HCT116 (cell line): Measurements from ENCODE around the gene IP6K2.

Experiments used
- CEBPB ChIP-seq: IDR thresholded peaks from 2 replicates; pipeline ENCODE4 v1.6.1; 2012; ENCODE audit warnings: low read depth
- EZH2 ChIP-seq: fragments of 200-600 bp; sonication (generic); IDR thresholded peaks from 2 replicates; pipeline ENCODE4 v1.6.1; 2017; ENCODE audit warnings: antibody characterized with exemption, mixed run types
- EZH2phosphoT487 ChIP-seq: fragments of 200-600 bp; IDR thresholded peaks from 2 replicates; pipeline ENCODE4 v1.6.1; 2018; ENCODE audit warnings: antibody characterized with exemption, borderline replicate concordance
- JUND ChIP-seq: IDR thresholded peaks from 2 replicates; pipeline ENCODE4 v1.6.1; 2012
- POLR2A ChIP-seq: IDR thresholded peaks from 2 replicates; pipeline ENCODE4 v1.7.0; 2011; ENCODE audit warnings: borderline replicate concordance; ENCODE audit not compliant: insufficient read depth, insufficient read length; ENCODE audit errors: extremely low read depth
- RAD21 ChIP-seq: IDR thresholded peaks from 2 replicates; pipeline ENCODE4 v1.6.1; 2012; ENCODE audit warnings: low read depth, mild to moderate bottlenecking
- TCF7L2 ChIP-seq: IDR thresholded peaks from 2 replicates; pipeline ENCODE4 v1.7.0; 2011; ENCODE audit warnings: borderline replicate concordance, inconsistent platforms; ENCODE audit not compliant: insufficient read depth, insufficient read length; ENCODE audit errors: extremely low read depth
- ZBTB33 ChIP-seq: IDR thresholded peaks from 2 replicates; pipeline ENCODE4 v1.6.1; 2011; ENCODE audit warnings: mild to moderate bottlenecking, low read length, moderate library complexity; ENCODE audit not compliant: insufficient replicate concordance; ENCODE audit errors: extremely low read depth
- ZNF274 ChIP-seq: fragments of 200-500 bp; sonication (Bioruptor generic); IDR thresholded peaks from 2 replicates; pipeline ENCODE4 v1.6.1; 2014; ENCODE audit warnings: mild to moderate bottlenecking, low read depth, low read length, inconsistent platforms
- TF ChIP-seq, protein P1 (sequence below), 3 experiments: fragments of 200-600 bp in 1 of 3; sonication (generic) in 1 of 3; IDR thresholded peaks in 2 of 3; conservative IDR thresholded peaks in 1 of 3; 2 replicates each; pipeline ENCODE4 v1.5.1; 2012 to 2017; ENCODE audit warnings: low read depth in 2 of 3, low read length in 2 of 3, antibody characterized with exemption in 1 of 3, borderline replicate concordance in 1 of 3, control low read depth in 1 of 3, mild to moderate bottlenecking in 1 of 3, mixed read lengths in 1 of 3, mixed run types in 1 of 3, moderate library complexity in 1 of 3; ENCODE audit not compliant: insufficient read depth in 1 of 3
- TF ChIP-seq, protein P2 (sequence below): IDR thresholded peaks from 2 replicates; pipeline ENCODE4 v1.6.1; 2012; ENCODE audit warnings: low read depth

DNA sequence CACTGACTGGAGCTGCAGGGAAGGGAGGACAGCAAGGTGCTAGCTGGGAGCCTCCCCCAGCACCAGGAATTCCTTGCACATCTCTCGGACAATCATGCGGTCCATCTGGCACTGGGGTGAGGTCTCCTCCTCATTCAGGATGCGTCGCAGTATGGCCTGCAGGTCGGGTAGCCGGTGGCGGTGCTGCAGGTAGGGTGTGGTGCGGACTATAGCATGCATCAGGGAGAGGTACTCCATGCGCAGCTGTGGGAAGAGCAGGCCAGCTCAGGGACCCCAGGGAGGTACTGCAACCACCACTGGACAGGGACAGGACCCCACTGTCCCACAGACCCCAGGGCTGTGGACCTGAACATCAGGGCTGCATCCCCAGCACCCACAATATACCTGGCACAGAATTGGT lies 42.5 kb downstream of the IP6K2 start:
- TF ChIP-seq, protein P1, sequence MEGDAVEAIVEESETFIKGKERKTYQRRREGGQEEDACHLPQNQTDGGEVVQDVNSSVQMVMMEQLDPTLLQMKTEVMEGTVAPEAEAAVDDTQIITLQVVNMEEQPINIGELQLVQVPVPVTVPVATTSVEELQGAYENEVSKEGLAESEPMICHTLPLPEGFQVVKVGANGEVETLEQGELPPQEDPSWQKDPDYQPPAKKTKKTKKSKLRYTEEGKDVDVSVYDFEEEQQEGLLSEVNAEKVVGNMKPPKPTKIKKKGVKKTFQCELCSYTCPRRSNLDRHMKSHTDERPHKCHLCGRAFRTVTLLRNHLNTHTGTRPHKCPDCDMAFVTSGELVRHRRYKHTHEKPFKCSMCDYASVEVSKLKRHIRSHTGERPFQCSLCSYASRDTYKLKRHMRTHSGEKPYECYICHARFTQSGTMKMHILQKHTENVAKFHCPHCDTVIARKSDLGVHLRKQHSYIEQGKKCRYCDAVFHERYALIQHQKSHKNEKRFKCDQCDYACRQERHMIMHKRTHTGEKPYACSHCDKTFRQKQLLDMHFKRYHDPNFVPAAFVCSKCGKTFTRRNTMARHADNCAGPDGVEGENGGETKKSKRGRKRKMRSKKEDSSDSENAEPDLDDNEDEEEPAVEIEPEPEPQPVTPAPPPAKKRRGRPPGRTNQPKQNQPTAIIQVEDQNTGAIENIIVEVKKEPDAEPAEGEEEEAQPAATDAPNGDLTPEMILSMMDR (IDR thresholded peaks at IDR 0.05 in 2 of 3, conservative IDR thresholded peaks at IDR 0.05 in 1 of 3; ENCODE audit: borderline replicate concordance in 1 of 3, insufficient read depth in 1 of 3, low read depth in 2 of 3, low read length in 2 of 3): no peak
- no peak for TF ChIP-seq EZH2
- TF ChIP-seq TCF7L2: no peak
- TF ChIP-seq CEBPB: no peak
- no peak for TF ChIP-seq EZH2phosphoT487
- TF ChIP-seq, protein P2, sequence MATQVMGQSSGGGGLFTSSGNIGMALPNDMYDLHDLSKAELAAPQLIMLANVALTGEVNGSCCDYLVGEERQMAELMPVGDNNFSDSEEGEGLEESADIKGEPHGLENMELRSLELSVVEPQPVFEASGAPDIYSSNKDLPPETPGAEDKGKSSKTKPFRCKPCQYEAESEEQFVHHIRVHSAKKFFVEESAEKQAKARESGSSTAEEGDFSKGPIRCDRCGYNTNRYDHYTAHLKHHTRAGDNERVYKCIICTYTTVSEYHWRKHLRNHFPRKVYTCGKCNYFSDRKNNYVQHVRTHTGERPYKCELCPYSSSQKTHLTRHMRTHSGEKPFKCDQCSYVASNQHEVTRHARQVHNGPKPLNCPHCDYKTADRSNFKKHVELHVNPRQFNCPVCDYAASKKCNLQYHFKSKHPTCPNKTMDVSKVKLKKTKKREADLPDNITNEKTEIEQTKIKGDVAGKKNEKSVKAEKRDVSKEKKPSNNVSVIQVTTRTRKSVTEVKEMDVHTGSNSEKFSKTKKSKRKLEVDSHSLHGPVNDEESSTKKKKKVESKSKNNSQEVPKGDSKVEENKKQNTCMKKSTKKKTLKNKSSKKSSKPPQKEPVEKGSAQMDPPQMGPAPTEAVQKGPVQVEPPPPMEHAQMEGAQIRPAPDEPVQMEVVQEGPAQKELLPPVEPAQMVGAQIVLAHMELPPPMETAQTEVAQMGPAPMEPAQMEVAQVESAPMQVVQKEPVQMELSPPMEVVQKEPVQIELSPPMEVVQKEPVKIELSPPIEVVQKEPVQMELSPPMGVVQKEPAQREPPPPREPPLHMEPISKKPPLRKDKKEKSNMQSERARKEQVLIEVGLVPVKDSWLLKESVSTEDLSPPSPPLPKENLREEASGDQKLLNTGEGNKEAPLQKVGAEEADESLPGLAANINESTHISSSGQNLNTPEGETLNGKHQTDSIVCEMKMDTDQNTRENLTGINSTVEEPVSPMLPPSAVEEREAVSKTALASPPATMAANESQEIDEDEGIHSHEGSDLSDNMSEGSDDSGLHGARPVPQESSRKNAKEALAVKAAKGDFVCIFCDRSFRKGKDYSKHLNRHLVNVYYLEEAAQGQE: no peak
- TF ChIP-seq JUND: no peak
- TF ChIP-seq ZBTB33: no peak
- TF ChIP-seq POLR2A: no peak
- TF ChIP-seq RAD21: no peak
- TF ChIP-seq ZNF274: no peak
